GM19193 (cell line): ENCODE data around the gene DOCK4.

ENCODE experiments used
- POLR2A ChIP-seq: IDR thresholded peaks from 4 replicates; pipeline ENCODE4 v1.6.1; 2011; ENCODE audit not compliant: insufficient read depth, insufficient read length; ENCODE audit errors: extremely low read depth

Gene DOCK4

DNA sequence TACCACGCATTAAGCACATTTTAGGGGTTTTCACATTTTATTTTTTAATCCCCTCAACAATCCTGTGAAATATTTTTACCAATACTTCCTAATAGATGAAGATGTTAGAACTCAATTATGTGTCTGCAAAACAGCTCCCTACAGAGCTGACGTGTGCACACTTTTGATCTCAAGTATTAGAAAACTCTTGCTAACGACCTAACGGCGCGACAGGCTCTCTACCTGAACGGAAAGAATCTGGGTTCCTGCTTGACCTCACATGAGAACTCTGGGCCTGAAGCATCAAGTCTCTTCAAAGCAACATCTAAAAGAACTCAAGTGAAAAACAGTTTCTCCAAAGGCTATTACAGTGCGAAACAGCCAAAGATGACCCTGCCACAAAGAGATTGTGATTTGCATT is 113.9 kb downstream of the DOCK4 start:
- no peak for TF ChIP-seq POLR2A

DNA sequence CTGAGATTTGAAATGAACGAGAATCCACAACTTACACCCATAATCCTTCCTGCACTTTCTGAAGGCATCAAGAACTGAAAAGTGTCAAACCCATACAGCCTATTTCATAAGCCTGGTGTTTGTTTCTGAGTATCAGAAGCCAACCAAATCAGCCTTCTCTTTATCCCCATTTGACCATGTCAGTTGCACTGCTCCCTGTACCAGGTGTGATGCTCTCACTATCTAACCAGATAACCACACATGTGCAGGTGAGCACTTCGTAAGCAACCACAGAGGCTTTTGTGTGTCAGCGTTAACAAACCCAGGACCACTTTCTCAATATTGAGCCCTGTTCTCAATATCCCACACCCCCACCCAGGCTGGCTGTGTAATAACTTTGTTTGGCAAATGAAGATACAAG is 114.4 kb downstream of the DOCK4 start:
- no peak for TF ChIP-seq POLR2A

DNA sequence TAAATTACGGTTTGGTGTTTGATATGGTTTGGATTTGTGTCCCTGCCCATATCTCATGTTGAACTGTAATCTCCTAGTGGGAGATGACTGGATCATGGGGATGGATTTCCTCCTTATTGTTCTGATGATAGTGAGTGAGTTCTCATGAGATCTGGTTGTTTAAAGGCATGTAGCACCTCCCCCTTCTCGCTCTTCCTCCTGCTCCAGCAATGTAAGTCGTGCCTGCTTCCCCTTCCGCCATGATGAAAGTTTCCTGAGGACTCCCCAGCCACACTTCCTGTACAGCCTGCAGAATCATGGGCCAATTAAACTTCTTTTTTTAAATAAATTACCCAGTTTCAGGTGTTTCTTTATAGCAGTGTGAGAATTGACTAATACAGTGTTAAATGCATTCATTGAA is 116.6 kb downstream of the DOCK4 start:
- TF ChIP-seq POLR2A: no peak

DNA sequence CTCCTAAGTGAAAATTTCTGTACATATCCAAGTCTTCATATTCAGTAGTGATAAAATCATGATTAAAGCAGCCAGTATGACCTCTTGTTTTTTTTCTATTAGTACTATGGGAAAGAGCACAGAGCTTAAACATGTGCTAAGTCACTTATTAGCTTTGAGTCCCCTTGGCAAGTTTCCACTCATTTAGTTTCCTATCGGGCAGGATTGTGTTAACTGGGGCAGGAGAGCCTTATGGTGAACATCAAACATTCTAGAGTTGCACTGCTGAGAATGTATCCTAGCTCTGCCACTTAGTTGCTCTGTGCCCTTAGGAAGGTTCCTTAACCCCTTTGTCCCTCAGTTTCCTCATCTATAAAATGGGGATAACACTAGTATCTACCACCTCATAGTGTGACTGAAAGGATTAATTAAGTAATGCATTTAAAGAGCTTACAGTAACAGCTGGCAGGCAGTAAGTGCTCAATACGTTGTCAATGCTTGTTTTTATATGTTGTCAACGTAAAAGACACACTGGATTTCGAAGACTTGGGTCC is 117.6 kb downstream of the DOCK4 start:
- no peak for TF ChIP-seq POLR2A

DNA sequence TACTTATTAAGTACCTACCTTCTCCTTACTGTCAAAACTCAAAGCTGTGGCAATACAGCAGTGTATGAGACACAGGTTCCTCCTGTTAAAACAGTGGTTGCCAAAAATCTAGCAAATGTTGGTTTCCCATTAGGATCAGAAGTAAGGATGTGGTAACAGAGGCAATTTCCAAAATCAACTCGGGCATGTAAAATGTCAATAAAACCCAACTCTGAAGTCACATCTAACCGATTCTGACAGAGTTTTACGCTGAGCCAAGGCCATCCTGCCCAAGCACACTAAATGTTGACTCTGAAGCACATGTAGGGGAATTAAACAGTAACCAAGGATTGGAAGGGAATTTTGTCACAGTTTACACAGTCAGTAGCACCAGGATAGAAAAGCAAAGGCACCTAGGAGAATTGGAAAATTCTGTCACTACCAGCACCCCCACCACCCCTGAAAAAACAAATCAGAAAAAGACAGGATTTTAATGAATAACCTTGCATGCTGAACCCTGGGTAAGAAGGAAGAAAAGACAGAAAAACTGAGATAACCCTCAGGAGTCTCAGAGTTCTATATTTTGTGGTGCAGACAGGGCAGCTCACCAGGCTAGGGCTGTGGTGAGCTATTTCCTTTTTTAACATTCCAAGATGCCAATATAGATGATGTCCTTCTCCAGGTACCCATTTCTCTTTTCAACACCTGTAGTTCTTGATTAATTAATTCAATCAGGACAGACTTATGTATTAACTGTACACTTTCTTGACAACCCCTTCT is 119.5 kb downstream of the DOCK4 start:
- TF ChIP-seq POLR2A: no peak

DNA sequence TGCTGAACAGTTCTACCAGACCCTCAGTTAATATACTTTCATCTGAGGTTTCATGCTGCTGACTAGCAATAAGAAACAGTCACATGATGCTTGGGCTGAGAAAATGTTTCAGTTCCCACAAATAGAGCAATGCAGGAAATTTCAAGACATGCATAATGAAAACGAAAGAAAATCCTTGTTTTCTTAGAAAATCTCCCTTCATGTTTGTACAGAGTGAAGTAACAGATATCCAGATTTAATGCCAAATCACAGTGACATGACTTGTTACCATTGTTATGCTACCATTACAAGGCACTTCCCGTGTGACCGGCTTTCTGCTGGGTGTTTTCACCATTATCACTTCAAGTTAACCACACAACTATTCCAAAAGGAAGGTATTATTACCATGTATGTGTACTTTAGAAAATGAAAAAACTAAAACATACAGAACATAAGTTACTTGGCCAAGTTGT is 121.7 kb downstream of the DOCK4 start:
- TF ChIP-seq POLR2A: no peak

DNA sequence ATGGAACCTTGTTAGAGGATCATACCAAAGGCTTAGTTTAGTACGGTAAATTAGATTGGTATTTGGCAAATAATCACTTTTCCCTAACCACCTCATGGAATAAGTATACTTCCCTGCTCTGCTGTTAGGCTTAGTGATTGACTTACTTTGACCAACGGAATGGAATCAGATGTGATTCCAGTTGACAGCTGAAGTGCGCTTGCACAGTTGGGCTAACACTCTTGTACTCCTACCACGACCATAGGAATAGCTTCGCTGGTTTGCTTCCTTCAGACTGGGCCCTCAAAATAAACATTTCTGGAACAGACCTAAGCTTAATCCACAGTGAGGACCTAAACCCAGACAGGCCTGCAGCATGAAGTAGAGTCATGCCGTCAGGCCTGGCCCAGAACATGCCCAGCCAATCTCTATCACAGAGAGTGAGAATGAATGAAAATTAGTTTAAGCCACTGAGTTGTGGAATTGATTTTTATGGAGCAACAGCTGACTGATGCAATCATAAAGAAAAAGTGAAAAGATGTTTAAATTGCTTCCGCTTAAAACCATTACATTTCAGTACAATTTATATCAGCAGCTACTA is 122.3 kb downstream of the DOCK4 start:
- no peak for TF ChIP-seq POLR2A

DNA sequence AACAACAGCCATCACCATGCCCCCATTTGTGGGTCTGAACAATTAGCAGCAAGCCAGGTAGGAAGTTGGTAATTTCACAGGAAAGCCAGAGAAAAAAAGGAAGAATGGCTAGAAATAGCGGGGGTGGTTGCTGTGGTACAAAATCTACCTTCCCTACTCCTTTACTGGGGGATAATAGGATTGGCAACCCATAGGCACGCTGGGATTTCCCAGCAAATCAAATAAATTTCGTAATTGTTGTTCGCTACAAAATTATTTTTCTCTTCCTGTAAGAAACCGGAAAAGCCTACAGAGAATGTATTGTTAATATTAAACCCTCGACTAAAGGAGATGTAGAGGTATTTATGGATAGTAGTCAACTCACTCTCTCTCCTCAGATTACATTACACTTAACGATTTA is 123.9 kb downstream of the DOCK4 start:
- no peak for TF ChIP-seq POLR2A

DNA sequence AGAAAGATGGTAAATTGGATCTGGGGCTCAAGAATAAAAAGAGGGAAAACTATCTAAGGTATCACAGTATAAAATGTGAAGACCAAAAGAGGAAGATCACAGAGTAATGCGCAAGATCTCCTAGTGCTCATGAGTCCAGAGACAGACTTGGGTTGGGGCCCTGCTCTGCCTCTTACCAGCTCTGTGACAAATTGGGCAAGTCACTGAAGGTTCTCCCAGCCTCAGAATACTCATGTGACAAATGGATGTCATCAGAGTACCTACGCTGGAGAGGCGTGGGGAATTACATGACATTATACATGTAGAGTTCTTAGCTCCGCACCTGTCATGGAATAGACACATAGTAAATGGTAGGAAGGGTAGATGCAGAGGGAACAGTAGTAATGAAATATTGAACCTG is 124.4 kb downstream of the DOCK4 start:
- no peak for TF ChIP-seq POLR2A

DNA sequence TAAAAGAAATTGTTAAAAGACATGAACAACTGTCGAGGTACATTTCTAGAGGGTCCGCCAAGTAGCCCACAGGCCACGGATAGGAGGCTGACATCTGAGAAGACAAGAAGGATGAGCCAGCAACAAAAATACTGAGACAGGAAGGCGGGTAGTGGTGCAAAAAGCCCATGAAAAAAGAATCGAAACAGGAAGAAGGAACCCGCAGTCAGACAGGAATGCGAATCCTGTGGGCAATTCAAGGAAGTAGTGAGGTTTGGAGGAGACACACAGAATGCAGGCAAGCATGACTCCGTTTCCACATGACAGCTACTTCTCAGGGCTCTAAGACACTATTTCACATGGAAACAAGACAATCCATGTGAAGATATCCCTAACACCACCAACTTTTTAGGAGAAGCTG is 125.2 kb downstream of the DOCK4 start:
- no peak for TF ChIP-seq POLR2A

DNA sequence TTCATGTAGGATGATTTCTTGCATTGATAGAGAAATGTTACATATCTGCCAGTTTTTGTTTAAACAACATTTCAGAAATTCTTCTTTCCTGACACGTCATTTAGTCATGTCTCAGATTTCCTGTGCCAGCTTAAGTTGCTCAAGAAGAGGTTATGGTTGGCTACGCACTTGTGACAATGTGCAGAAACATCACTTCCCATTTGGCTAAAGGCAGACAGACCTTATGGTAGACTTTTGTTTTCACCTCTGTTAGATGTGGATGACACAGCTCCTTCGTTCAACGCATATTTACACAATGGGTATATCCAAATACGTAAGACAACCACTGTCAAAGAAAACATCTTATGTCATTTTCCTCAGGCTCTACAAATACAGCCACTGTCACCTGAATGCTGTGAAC is 125.8 kb downstream of the DOCK4 start:
- no peak for TF ChIP-seq POLR2A

DNA sequence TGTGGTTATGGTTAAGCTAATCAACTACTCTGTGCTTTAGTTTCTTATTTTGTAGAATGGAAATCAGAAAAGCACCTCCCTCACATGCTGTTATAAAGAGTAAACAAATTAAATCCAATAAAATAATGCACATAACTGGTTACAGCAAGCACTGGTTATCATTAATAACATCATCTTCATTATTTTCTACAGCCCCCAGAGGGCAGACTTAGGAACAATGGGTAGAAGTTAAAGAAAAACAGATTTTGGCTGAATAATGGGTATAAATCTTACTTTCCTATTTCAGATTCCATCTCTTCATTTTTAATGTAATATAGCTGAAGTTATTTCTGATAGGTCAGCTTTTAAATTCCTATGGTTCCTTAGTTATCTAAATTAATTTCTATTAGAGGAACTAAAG is 126.5 kb downstream of the DOCK4 start:
- no peak for TF ChIP-seq POLR2A

DNA sequence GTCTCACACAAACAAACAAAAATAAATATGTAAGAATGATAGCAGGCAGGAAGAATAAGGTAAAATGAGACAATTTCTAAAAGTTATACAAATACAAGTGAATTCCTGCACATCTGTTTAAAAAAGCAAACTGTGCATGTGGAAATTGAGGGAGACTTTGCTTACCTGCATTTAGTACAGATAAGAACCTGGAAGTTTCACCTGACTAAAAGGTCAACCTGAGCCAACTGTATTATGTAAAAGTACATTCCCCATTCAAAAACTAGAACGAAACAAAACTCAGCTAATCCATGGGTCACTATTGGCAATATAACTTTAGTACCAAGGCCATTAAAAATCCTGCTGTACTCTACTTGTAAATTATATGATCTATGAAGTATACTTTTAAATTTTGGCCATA is 127.1 kb downstream of the DOCK4 start:
- no peak for TF ChIP-seq POLR2A

DNA sequence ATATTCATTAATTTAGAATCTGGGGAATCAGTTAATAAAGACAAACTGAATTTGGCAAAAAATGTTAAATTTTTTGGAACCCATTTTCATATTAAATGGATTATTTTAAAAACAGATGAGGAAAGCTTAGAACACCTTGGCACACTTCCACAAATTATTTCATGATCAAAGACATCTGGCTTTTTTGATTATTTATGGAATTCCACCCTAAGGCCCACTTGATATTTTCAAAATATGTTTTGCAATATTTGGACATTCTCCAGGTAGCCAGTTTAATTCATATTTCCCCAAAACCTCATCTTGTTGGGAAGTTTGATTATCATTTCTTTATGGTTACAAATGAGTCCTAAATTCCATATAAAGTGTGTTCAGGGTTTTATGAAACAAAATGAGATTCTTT is 129.9 kb downstream of the DOCK4 start:
- no peak for TF ChIP-seq POLR2A

DNA sequence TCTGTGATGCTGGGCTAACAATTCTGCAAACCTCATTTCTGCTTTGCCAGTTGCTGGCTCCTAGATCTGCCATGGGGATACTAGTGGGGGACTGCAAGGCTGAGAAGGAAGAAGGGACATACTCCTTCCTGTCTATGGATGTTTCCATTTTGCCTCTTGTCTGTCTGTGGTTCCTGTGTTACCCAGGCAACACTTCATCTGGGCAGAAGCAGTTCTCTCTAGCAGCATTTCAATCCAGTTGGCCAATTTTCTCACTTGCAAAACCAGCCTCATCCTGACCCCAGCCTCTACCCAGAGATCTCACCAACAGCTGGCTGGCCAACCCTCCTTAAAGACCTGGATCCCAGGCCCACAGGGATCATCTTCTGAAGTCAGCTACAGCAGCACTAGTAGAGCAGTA is 131.7 kb downstream of the DOCK4 start:
- TF ChIP-seq POLR2A: no peak

DNA sequence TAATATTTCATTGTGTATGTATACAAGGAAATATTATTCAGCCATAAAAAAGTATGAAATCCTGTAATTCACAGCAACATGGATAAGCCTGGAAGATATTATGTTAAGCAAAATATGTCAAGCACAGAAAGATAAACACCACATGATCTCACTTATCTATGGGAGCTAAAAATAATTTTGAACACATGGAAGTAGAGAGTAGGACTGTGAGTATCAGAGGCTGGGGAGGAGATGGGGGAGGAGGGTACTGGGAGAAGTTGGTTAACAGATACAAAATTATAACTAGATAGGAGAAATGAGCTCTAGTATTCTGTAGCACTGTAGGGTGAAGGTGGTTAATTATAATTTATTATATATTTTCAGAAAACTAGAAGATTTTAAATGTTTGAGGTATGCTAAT is 132.7 kb downstream of the DOCK4 start:
- no peak for TF ChIP-seq POLR2A
